CD14-positive monocyte (primary cell): ENCODE measurements around the gene STK38. TPM values are rescaled to one million over a fixed set of nuclear protein-coding genes. Genes with fewer than 3 reads are reported as not detected.

ENCODE experiments used
- DNase-seq, 3 donors: peaks; one replicate each; pipeline ENCODE4 v3.0.0-alpha.2; 2011 to 2022
- H2AFZ ChIP-seq: 2 replicates; pipeline ENCODE4 v1.6.0; 2012; ENCODE audit warnings: mild to moderate bottlenecking, low read depth, low read length, inconsistent platforms; ENCODE audit not compliant: insufficient read depth, poor library complexity, severe bottlenecking
- H3K27ac ChIP-seq, 2 donors: 1 replicate in 1 of 2; 2 replicates in 1 of 2; pipeline ENCODE4 v1.5.1; 2012 to 2013; ENCODE audit warnings: low read length in 2 of 2, control low read depth in 1 of 2, inconsistent platforms in 1 of 2, low read depth in 1 of 2, mild to moderate bottlenecking in 1 of 2
- H3K27me3 ChIP-seq, 2 donors: one replicate each; pipeline versions ENCODE4 v1.6.0 to v1.6.1; 2011 to 2013; ENCODE audit warnings: low read length in 2 of 2; ENCODE audit not compliant: control insufficient read depth in 2 of 2, insufficient read depth in 2 of 2
- H3K36me3 ChIP-seq, 2 donors: replicated peaks in 1 of 2; 1 replicate in 1 of 2; 2 replicates in 1 of 2; pipeline versions ENCODE4 v1.5.1 to v1.6.1; 2012 to 2013; ENCODE audit warnings: low read length in 2 of 2, control low read depth in 1 of 2, inconsistent platforms in 1 of 2, mild to moderate bottlenecking in 1 of 2; ENCODE audit not compliant: insufficient read depth in 2 of 2, control insufficient read depth in 1 of 2
- H3K4me1 ChIP-seq, 2 donors: 1 replicate in 1 of 2; 2 replicates in 1 of 2; pipeline versions ENCODE4 v1.5.1 to v1.6.1; 2012 to 2013; ENCODE audit warnings: low read length in 2 of 2, control low read depth in 1 of 2, inconsistent platforms in 1 of 2, mild to moderate bottlenecking in 1 of 2, moderate library complexity in 1 of 2; ENCODE audit not compliant: insufficient read depth in 2 of 2, control insufficient read depth in 1 of 2
- H3K4me2 ChIP-seq: replicated peaks from 2 replicates; pipeline ENCODE3; 2012; ENCODE audit warnings: low read length, moderate library complexity, mild to moderate bottlenecking; ENCODE audit not compliant: poor library complexity, severe bottlenecking; ENCODE audit errors: extremely low read depth
- H3K4me3 ChIP-seq, 3 experiments: fragments of 200-600 bp in 1 of 3; sonication (generic) in 1 of 3; replicated peaks in 1 of 3; 1 replicate in 2 of 3; 2 replicates in 1 of 3; pipeline ENCODE4 v1.5.1; 2011 to 2013; ENCODE audit warnings: low read length in 3 of 3, mild to moderate bottlenecking in 3 of 3, control low read depth in 2 of 3, low read depth in 2 of 3, inconsistent platforms in 1 of 3, moderate library complexity in 1 of 3
- H3K79me2 ChIP-seq: 2 replicates; pipeline ENCODE4 v1.6.0; 2012; ENCODE audit warnings: mild to moderate bottlenecking, control low read depth, inconsistent platforms, low read length, moderate library complexity; ENCODE audit not compliant: insufficient read depth
- H3K9ac ChIP-seq: 2 replicates; pipeline ENCODE4 v1.6.0; 2017; ENCODE audit warnings: low read length, mild to moderate bottlenecking; ENCODE audit not compliant: insufficient read depth, poor library complexity, severe bottlenecking
- H3K9me3 ChIP-seq, 2 donors: replicated peaks in 1 of 2; 1 replicate in 1 of 2; 2 replicates in 1 of 2; pipeline versions ENCODE4 v1.5.1 to v1.6.1; 2012 to 2013; ENCODE audit warnings: low read length in 2 of 2, control low read depth in 1 of 2; ENCODE audit not compliant: control insufficient read depth in 1 of 2, insufficient read depth in 1 of 2
- H4K20me1 ChIP-seq: 2 replicates; pipeline ENCODE4 v1.6.0; 2012; ENCODE audit warnings: mild to moderate bottlenecking, low read length, control low read depth, moderate library complexity; ENCODE audit not compliant: insufficient read depth
- H3K27ac Mint-ChIP-seq, 7 donors: one replicate each; pipeline ENCODE4 v1.8.0; 2020; ENCODE audit warnings: mild to moderate bottlenecking in 7 of 7, mixed read lengths in 7 of 7, moderate library complexity in 6 of 7, inconsistent platforms in 2 of 7
- H3K27me3 Mint-ChIP-seq, 3 donors: one replicate each; pipeline ENCODE4 v1.8.0; 2021 to 2022; ENCODE audit warnings: low read depth in 3 of 3, mild to moderate bottlenecking in 3 of 3, mixed read lengths in 3 of 3, moderate library complexity in 3 of 3, inconsistent platforms in 1 of 3
- H3K36me3 Mint-ChIP-seq, 2 donors: one replicate each; pipeline ENCODE4 v1.8.0; 2020; ENCODE audit warnings: mixed read lengths in 2 of 2, inconsistent platforms in 1 of 2, mild to moderate bottlenecking in 1 of 2
- H3K4me1 Mint-ChIP-seq: one replicate; pipeline ENCODE4 v1.8.0; 2020; ENCODE audit warnings: mild to moderate bottlenecking, mixed read lengths
- H3K4me3 Mint-ChIP-seq, 2 donors: one replicate each; pipeline ENCODE4 v1.8.0; 2020; ENCODE audit warnings: mild to moderate bottlenecking in 2 of 2, mixed read lengths in 2 of 2, moderate library complexity in 1 of 2
- H3K9me3 Mint-ChIP-seq, 7 donors: one replicate each; pipeline ENCODE4 v1.8.0; 2020 to 2022; ENCODE audit warnings: mixed read lengths in 7 of 7, mild to moderate bottlenecking in 6 of 7, moderate library complexity in 6 of 7, inconsistent platforms in 2 of 7
- WGBS: methylation state at CpG from one replicate; pipeline ENCODE4 v1.1.5; 2013; ENCODE audit warnings: missing lambda C conversion rate; ENCODE audit not compliant: insufficient coverage; 5-methylcytosine and 5-hydroxymethylcytosine counted together
- intact Hi-C, 2 donors: fragments of 100-400 bp; cut with micrococcal nuclease; formaldehyde crosslinking; loops; one replicate each; pipeline versions ENCODE4 v1.15.0 to v1.15.1; 2023
- polyA plus RNA-seq, 3 donors: library from polyadenylated mRNA; depleted of rRNA in 1 of 3; unstranded in 2 of 3; stranded (reverse) in 1 of 3; fragments of 300-500 nt in 2 of 3; fragments of >200 nt in 1 of 3; fragmentation: Illumina TruSeq in 2 of 3; gene quantifications; 1 replicate in 2 of 3; 2 replicates in 1 of 3; pipeline ENCODE4 v1.2.3, GENCODE V29; 2012 to 2021
- TF ChIP-seq, protein P1 (sequence below): fragments of 200-600 bp; IDR thresholded peaks from one replicate; pipeline ENCODE4 v1.8.0; 2022; ENCODE audit warnings: antibody characterized with exemption, mild to moderate bottlenecking

Gene STK38
- polyA plus RNA-seq, 3 donors, result 57.1 to 95.7 (median 58.4) TPM

DNA sequence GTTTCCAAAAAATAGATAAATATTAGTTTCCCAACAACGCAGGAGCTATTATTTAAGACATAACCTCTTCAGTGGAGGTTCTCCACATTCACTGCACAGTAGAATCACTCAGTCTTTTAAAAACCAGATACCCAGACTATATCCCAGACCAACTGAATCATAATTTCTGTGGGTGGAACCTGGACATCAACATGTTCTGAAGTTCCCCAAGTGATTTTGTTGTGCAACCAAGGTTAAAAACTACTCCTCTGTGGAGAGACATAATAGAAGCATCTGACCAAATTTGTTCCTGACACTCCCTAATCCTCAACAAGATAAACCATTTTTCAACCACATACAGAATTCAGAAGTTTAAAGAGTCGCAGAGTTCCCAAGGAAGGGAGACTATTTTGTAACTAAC lies 42.3 kb downstream of the STK38 start:
- Mint-ChIP-seq H3K27ac (peak overlapping the region in 1 of 7 donors; percentile 27), H3K4me3 (no peak overlapping the region), H3K9me3 (peaks cover 0 to 2% (median 0%) of the 10 kb centered on the region in 7 donors), H3K36me3 (peaks cover 71 to 91% of the 10 kb centered on the region in 2 donors), H3K4me1 (peaks cover 2% of the 10 kb centered on the region), H3K27me3 (peaks cover 0 to 3% (median 0%) of the 10 kb centered on the region in 3 donors)
- no peak overlapping the region for H2AFZ ChIP-seq
- H3K79me2 ChIP-seq, result peaks cover 23% of the 10 kb centered on the region
- peak overlapping the region in 1 of 2 donors; percentile 5 for H3K27ac ChIP-seq
- H3K36me3 ChIP-seq, result peaks cover 94 to 99% of the 10 kb centered on the region in 2 donors
- no peak for DNase-seq
- 100% methylated on average over 1 of the region's 2 CpGs for WGBS
- H3K4me3 ChIP-seq, result no peak overlapping the region
- intact Hi-C loops, result no loop called here
- H4K20me1 ChIP-seq, result peaks cover 84% of the 10 kb centered on the region
- no peaks in the 10 kb centered on the region for H3K4me1 ChIP-seq
- H3K9me3 ChIP-seq, result no peaks in the 10 kb centered on the region
- no peak overlapping the region for H3K4me2 ChIP-seq
- no peak overlapping the region for H3K9ac ChIP-seq
- TF ChIP-seq, protein P1, sequence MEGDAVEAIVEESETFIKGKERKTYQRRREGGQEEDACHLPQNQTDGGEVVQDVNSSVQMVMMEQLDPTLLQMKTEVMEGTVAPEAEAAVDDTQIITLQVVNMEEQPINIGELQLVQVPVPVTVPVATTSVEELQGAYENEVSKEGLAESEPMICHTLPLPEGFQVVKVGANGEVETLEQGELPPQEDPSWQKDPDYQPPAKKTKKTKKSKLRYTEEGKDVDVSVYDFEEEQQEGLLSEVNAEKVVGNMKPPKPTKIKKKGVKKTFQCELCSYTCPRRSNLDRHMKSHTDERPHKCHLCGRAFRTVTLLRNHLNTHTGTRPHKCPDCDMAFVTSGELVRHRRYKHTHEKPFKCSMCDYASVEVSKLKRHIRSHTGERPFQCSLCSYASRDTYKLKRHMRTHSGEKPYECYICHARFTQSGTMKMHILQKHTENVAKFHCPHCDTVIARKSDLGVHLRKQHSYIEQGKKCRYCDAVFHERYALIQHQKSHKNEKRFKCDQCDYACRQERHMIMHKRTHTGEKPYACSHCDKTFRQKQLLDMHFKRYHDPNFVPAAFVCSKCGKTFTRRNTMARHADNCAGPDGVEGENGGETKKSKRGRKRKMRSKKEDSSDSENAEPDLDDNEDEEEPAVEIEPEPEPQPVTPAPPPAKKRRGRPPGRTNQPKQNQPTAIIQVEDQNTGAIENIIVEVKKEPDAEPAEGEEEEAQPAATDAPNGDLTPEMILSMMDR, result no peak
- H3K27me3 ChIP-seq, result no peaks in the 10 kb centered on the region

DNA sequence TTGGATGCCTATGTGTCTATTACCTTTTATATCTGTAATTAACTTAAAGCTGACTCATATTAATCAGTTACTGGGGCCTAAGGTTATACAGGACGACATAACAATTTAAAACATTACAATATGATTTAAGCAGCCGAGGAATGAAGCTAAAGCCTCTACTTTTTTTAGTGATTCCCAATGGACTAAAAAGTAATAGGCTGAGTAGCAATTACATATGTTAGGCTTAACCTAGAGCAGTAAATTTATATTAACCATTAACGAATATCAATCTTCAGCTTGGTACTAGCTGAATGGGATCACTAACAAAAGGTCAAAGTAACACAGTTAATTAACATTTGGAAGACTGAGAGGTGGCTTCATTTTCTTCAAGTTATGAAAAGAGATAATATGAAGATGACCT lies 43.1 kb downstream of the STK38 start:
- TF ChIP-seq, protein P1, result no peak
- no peak overlapping the region for H3K4me3 ChIP-seq
- H4K20me1 ChIP-seq, result peaks cover 83% of the 10 kb centered on the region
- H3K36me3 ChIP-seq, result peaks cover 94 to 99% of the 10 kb centered on the region in 2 donors
- intact Hi-C loops, result no loop called here
- H3K4me3 Mint-ChIP-seq, result no peak overlapping the region
- no peak overlapping the region for H3K27ac Mint-ChIP-seq
- WGBS, result no CpG with 5 or more reads among the region's 3 CpGs
- no peaks in the 10 kb centered on the region for H3K27me3 ChIP-seq
- H3K79me2 ChIP-seq, result peaks cover 31% of the 10 kb centered on the region
- peaks cover 0 to 3% (median 0%) of the 10 kb centered on the region in 3 donors for H3K27me3 Mint-ChIP-seq
- peaks cover 71 to 91% of the 10 kb centered on the region in 2 donors for H3K36me3 Mint-ChIP-seq
- no peak overlapping the region for H3K27ac ChIP-seq
- H2AFZ ChIP-seq, result no peak overlapping the region
- H3K9ac ChIP-seq, result no peak overlapping the region
- peaks cover 2% of the 10 kb centered on the region for H3K4me1 Mint-ChIP-seq
- H3K9me3 ChIP-seq, result no peaks in the 10 kb centered on the region
- DNase-seq, result no peak
- no peaks in the 10 kb centered on the region for H3K9me3 Mint-ChIP-seq
- H3K4me1 ChIP-seq, result no peaks in the 10 kb centered on the region
- no peak overlapping the region for H3K4me2 ChIP-seq
